GM19468 (cell line): ENCODE results near the gene TREM2.

ENCODE experiments used
- ATAC-seq: cut with Tn5 transposase; IDR thresholded peaks from one replicate; pipeline ENCODE4 v1.9.1; 2021; ENCODE audit warnings: mild to moderate bottlenecking, moderate library complexity, moderate number of reproducible peaks; ENCODE audit not compliant: unreplicated experiment; ENCODE audit errors: extremely low read depth

Gene TREM2

DNA sequence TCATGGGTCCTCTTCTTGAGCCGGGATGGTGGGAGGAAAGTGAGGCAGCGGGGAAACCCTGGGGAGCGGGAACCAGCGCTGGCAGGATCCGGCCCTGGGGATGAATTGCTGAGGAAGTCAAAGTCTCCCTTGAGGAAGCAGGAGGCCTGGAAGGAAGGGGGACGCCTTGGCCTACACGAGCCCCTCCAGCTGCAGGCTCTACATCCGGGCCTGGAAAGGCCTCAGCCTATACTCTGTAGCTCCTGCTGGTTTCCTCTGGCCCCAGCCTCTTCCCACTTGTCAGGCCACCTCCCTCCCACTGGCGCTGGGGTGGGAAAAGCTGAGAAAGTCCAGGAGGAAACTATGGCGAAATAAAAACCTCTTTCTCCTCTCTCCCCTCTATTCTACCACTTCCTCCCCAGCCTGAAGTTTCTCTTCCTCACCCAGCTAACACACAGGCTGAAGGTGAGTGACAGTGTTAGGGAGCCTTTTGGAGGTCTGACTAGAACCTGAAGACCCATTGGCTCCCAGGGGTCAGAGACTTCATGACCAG is 23.2 kb upstream of the TREM2 start:
- no peak for ATAC-seq

DNA sequence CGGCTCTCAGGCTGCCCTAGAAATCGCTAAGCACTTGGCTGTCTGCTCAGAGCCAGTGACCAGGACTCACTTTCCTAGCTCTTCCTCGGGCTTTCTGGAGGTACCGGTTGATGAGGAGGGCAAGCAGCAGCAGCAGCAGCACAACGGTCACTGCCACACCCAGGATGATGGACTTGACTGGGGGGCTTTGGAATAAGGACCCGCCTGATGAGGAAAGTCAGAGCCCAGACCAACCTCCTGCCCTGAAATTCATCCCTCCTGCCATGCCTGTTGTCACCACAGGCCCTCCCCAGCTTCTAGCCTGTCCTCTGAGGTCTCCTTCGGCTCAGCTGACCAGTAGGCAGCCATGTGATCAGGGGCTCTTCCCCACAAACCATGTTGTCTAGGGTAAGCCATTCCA is 21.8 kb upstream of the TREM2 start:
- ATAC-seq, result no peak

DNA sequence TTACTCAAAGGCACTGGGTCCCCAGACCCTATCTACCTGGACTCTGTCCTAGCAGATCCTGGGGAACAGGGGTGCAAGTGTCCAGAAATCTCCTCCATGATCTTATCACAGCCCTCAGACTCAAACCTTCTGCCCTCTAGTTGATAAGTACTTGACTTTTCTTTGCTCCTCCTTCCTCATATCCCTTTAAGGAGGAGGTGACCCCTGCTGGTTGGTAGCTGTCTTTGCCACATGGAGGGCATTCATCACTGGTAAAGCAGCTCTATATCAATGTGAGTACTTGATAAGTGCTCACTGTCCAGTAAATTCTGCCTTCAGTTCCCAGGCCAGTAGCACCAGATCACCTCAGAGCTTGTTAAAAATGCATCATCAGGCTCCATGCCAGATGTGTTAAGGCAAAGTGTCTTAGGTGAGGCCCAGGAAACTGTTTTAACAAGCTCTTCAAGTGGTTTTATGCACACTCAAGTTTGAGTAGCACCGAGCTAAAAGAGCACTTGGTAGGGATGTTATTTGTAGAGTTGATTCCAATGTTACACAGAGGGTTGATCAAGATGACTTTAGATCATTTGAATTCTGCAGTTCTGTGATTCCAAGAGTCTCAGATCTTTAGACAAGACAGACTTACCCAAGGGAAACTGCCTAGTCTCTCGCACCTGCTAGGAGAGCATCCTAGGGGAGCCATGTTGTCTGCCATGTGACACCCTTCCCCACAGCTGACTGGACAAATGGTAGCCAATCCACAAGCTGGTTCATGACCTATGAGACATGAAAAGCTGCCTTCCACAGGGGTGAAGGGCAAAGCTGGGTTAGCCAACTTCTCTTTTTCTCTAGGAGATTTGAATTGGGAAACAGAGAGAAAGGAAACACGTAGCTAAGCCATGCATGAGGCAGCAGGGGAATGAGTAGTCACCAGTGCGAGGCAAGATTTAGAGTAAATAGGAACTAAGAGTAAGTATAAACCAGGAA is 19.4 kb upstream of the TREM2 start:
- ATAC-seq, result no peak

DNA sequence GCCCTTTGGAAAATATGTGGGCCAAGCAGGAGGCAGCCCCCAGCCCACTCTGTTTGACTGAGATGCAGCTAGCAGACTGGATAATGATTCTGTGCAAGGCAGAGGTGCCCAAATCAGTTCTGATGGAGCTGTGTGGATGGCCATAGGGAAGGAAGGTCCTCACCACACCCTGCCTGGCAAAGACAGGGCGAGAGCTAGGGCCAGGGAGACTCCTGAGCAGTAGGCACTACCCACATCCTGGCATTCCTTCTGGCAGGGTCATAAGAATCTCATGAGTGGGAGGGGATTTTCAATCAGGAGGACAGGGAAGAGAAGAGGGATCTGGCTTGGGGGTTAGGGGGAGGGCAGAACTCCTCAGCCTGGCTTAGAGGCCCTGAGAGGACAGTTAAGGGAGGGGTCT is 18.6 kb upstream of the TREM2 start:
- ATAC-seq, result no peak

DNA sequence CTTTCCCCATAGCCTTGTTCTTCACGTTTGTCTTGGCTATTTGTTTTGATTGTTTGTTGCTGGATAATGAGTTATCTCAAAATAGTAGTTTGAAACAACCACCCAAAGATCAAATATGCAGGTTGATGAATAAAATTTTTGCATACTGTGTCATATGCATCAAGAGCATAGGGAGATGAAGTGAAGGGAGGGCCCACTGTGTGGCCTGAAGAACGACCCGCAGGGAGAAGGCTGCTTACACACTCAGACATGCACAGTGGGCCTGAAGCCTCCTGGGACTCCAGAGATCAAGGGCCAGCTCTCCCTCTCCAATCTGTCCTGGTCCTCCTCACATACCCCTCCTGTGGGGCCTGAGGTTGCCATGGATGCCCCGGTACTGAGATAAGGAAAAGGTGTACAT is 16.2 kb upstream of the TREM2 start:
- ATAC-seq, result no peak

DNA sequence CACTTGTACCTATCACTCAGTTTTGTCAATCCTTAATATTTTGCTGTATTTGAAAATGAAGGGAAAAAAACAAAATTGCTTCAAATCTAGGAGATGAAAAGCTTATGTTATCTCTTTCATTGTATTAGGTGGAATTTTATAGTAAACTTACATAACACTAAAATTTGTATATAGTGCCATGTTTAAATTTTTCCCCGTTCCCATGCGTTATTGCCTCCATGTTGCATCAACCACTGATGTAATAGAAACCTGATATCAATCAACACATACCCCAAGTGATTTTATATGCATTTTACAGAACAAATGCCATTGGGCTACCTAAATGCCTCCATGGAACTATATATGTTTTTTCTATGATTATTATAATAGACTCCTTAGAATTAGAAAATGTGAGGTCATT is 14.8 kb upstream of the TREM2 start:
- no peak for ATAC-seq

DNA sequence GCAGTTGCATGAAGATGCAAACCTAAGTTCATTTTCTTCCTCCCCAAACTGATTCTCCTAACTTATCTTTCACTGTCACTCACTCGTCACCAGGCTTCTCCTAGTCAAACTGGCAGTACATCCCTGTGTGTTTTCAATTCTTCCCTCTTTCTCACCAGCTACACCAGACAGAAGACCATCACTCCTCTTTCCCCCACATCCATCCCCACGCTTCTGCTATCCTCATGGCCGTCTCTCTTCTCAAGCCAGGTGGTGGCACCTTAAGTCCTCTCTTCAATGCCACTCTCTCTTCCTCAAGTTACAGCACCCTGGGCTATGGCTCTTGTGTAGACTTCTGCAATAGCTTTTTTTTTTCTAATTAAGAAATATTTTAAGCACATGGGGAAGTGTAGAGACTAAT is 14.4 kb upstream of the TREM2 start:
- ATAC-seq, result no peak

DNA sequence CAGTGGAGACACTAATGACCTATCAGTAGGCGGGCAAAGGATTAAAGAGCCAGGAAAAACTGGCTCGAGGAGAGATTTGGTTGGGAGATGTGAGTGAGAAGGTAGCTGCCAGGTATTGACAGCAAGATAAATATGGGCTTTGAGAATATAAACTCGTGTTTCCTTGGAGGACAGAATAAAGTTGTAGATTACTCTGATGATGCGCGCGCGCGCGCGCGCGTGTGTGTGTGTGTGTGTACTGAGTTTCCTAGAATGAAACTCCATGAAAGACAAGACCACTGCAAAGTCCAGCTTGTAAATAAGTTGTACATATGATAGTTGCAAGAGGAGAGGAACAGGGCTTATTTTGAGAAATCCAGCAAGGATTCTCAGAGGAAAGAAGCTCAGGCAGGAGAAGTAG is 13.3 kb upstream of the TREM2 start:
- ATAC-seq, result no peak

DNA sequence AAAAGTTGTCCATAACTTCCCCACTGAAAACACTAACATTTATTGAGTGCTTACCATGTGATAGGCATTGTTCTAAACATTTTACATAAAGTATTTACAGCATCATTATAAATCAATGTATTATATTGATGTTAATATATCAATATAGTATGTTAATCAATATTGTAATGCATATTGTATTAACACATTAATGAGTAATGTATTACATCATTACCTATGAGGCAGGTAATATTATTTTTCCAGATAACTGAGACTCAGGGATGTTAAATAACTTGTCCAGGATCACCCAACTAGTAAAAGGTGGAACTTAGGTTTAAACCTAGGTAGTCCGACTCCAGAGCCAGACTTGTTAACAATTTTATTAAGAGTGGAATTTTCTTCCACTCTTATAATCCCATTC is 12.2 kb upstream of the TREM2 start:
- ATAC-seq, result no peak

DNA sequence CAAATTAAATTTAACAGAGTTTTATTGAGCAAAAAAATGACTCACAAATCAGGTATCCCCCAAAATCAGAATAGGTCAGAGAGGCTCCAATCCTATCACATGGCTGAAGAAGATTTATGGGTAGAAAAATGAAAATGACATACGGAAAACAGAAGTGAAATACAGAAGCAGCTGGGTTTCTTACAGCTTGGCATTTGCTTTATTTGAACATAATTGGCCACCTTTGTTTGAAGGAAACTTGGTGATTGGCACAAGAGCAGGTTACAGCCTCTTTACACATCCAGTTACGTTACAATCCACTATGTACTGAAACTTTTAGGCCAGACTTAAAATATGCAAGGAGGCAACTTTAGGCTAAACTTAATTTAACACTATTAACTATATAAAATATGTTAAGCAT is 11.7 kb upstream of the TREM2 start:
- no peak for ATAC-seq

DNA sequence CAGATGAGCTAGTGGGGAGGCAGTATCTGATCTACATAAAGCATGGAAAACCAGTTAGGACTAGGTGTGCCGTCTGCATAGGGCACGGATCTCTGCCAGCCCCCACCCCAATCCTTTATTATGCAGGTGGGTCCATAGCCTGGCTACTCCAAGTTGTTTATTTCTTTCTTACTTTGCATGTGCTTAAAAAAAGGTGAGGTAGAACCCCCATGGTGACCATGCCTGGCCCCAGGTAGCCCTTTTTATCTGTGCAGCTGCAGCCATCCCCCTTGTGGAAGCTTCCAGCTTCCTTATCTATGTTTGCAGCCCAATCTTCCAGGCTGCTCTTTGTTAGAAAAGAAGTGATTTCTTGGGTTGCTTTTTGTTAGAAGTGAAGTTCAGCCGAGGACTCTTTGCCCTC is 9.0 kb upstream of the TREM2 start:
- ATAC-seq, result no peak

DNA sequence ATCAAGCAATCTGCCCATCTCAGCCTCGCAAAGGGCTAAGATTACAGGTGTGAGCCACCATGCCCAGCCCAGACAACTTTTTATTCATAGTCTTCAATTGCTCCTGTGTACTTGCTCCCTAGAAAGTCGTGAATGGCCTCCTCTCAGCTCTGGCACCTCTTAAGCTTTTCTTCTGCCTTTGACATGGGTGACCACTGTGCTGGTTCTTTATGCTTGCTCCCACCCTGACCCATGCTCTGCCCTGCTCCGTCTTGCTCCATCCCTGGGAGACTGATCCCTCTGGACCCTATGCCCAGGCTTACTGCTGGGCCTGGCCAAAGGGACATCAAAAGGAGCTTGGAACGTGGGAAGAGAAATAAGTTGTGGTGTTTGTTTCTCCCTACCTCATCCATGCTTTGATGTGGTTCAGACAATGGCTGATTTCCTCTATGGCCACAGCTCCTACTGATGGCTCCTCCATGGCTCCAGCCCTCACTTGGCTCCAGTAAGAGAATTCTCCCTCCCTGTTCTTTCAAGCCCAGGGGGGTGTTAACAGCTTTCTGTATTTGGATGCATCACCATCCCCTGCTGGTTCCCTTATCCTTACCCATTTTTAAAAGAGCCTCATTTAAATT is 7.7 kb upstream of the TREM2 start:
- ATAC-seq, result no peak

DNA sequence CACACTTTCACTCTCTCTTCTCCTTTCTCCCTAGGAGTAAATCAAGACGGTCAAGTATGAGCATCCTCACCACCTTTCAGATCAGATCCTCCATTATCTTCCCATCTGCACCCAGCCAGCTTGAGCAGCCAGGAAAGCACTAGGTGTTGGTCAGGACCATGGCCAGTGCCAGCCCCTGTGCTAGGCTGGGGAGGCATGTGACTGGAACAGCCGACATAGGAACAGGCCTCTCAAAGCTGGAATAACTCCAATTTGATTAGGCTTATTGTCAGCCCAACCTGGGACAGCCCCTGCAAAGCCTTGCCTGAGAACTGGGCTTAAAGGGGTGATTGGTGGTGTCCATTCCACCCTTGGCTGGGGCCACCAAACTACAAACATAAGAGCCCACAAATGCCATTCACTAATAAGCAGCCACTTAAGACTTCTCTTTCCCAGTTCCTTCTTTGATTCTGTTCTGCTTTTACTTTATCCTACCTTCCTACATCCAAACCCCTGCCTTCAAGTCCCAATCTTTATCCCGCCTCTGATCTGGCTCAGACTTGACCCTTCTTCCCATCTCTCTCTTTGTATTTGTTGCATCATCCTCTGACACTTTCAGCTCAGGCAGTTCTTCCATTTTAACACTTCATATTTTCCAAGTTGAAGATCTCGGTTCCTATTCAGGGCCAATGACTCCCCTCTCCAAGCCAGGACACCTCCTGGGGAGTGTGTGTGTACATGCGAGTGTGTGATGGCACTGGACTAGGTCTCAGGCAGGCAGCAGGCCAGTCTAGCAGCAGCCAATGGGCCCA is 4.5 kb upstream of the TREM2 start:
- no peak for ATAC-seq

DNA sequence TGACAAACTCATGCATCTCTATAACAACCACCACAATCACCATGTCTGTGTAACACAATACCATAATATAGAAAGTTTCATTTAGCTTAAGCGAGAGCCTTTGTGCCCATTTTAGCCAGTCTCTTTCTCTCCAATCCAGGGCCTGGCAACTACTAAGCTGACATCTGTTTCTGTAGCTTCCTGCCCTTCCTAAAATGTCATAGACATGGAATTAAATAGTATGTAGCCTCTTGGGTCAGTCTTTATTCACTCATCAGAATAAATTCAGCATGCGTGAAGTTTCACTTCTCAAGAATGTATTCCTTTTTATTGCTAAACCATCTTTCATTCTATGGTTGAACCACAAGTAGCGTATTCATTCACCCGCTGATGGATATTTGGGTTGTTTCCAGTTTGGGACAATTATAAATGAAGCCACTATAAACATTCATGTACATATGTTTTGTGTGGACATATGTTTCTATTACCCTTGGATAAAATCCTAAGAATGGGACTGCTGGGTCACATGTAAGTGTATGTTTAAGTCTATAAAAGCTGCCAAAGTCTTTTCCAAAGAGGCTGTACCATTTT is 1.7 kb upstream of the TREM2 start:
- ATAC-seq, result no peak

DNA sequence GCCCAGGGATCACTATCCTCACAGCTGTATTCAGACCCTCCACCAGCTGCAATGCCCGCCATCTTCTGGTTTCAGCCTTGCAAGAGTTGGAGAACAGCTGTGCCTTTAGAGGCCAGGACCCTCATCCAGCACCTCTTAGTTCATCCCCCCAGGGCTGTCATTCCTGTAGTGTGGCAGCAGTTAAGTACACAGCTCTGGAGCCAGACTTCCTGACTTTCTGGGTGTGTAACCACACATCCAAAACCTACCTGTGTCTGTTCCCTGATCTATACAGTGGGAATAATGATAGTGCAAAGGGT is 452 bp upstream of the TREM2 start:
- ATAC-seq, result no peak

DNA sequence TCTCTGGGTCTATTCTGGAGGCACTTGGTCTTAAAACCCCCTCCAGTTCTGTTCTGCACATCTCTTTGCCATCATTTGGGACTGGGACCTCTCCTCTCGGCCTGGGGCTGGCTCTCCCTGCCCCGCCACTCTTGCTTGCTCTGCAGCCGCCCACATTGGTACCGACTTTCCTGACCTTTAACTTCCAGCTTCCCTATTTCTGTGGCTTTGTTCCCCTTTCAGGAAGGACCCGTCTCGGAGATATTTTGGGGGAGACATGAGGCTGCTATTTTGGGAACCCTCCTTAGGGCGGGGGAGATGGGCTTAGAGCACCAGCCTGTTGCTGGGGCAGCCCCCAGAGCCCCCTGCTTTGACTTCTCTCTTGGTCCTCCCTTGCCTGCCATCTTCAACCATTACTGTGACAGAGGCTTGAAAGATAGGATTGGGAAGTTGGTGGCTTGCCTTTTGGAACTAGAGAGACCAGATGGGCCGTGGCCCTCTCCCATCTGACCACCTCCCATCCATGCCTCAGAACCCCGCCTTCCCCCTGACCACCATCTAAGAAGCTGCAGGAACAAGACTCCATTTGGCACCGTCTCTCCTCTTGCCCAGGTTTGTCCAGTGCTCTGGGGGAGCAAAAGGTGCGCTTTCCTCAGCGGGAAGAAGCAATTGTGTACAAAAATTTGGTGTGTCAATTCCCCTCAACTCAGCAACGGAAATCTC is 914 bp downstream of the TREM2 start:
- no peak for ATAC-seq

DNA sequence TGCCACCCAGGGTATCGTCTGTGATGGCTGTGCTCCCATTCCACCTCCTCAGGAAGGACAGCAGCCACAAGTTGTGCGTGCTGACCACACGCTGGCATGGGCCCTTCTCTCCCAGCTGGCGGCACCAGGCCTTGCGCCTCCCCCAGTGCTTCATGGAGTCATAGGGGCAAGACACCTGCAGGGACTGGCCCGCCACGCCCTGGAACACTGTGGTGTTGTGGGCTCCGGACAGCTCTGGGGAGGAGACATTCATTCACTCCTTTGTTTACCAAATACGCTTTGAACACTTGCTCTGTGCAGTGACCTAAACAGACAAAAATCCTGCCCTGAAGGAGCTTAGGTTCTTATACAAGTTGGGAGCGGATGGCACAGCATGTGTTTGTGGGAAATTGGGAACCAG is 1.5 kb downstream of the TREM2 start:
- ATAC-seq, result no peak

DNA sequence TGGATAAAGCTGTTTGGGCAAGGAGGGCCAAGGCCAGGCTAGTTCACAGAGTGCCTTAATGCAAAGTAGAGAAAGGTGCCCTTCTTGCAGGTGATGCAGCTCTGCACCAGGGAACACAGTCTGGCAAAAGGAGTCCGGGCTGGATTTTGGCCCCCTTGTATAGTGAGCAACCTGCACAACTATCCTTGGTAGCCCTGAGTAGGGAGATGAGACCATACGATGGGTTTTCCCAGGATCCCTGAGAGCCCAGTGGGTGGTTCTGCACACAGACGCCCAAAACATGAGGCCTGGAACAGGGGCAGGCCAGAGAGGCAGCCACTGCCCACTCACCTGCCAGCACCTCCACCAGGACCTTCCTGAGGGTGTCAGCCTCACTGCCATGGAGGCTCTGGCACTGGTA is 2.0 kb downstream of the TREM2 start:
- ATAC-seq, result no peak

DNA sequence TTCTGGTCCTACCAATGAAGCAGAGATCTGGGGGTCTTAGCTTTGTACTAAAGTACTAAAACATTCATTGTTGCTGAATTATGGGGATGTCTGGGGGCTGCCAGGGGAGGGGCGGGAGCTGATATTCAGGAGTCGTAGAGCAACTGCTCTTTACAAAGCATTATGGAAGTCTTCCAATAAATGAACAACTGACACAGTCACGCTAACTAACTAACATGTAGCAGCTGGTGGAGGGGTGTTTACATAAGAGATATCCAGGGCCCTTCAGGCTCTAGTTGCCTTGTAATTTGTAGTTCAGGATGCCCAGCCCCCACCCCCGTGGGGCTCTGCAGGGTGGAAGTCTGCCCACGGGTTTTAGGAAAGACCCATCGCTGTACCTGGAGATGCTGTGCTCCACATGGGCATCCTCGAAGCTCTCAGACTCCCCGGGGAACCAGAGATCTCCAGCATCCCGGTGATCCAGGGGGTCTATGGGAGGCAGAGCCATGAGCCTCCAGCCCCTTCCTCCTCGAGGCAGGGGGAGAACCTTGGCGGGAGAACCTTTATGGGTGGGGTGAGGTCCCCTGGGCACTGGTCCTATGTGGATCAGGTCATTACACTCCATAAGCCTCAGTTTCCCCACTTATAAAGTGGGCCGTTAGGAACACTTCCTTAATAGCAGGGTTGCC is 3.4 kb downstream of the TREM2 start:
- no peak for ATAC-seq

DNA sequence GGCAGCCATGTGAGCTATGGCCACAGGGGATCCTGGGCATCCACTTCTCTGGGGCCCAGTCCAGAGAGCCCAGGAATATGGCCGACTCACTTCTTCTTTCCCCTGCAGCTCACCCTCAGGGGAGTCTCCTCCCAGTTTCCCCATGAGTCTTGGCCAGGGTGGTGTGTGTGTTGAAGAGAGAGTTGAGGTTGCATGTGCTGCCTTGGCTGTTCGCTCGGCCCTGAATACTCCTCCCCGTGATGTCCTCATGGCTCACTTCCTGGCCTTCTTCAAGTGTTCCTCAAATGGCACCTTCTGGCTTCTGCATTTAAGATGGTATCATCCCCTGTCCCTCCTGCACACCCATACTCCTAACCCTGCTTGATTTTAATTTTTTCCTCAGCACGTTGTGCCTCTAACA is 5.6 kb downstream of the TREM2 start:
- ATAC-seq, result no peak
